ENCODE data around the gene ZNHIT1.

ZNHIT1 gene

DNA sequence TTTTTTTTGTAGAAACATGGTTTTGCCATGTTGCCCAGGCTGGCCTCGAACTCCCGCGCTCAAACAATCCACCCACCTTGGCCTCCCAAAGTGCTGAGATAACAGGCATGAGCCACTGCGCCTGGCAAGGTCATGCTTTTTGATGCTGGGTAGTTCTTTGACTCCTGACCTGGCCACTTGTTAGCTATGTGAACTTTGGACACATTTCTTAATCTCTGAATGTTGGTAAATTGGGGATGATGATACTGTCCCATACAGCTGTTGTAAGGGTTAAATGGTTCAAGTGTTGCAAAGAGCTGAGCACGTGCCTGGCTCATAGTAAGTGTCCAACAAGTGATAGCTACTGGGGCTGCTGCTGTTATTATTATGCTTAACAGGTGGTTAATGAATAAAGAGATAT, 2.3 kb downstream of the ZNHIT1 start:
- DNase-seq, result no peak

DNA sequence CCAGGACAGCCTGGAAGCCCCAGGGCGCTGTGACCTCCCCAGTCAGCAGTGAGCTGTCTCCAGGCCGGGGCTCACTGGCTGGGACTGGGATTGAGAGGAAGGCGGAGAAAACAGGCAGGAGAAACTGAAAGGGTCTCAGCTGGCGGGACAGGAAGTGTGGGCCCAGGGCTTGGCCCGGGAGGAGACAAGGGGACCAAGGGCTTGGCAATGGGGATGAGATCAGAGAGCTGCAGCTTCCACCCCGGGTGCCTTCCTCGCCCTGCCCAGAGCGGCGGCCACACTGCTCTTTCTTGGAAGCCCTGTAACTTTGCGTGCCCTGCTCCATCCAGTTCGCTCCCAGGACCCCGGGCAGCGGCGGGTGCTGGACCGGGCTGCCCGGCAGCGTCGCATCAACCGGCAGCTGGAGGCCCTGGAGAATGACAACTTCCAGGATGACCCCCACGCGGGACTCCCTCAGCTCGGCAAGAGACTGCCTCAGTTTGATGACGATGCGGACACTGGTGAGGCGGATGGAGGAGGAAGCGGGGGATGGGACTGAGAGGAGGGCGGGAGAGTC, 4.4 kb downstream of the ZNHIT1 start:
- DNase-seq, result no peak

DNA sequence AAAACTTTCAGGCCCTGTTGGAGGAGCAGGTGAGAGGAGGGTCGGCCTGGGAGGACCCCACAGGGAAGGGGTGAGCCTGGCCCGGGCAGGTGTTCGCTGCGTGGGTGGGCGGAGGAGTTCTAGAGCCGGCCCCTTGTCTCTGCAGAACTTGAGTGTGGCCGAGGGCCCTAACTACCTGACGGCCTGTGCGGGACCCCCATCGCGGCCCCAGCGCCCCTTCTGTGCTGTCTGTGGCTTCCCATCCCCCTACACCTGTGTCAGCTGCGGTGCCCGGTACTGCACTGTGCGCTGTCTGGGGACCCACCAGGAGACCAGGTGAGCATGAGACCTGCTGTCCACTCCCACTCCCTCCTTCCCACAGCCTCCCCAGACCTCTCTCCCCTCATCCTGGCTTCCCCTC, 5.6 kb downstream of the ZNHIT1 start:
- DNase-seq, result no peak

DNA sequence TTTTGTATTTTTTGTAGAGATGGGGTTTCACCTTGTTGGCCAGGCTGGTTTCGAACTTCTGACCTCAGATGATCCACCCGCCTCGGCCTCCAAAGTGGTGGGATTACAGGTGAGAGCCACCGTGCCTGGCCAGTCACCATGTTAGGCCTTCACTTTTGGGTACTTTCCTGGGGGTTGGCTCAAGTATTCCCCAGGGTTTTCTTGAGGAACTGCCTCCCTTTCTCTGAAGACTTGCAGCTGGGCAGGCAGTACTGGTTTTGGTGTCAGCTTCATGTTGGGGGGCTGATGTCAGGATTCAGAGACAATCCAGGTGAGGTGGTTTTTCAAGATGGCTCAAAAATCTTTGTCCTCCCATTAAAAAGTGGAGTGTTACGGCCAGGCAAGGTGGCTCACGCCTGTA, 7.7 kb downstream of the ZNHIT1 start:
- no peak for DNase-seq

DNA sequence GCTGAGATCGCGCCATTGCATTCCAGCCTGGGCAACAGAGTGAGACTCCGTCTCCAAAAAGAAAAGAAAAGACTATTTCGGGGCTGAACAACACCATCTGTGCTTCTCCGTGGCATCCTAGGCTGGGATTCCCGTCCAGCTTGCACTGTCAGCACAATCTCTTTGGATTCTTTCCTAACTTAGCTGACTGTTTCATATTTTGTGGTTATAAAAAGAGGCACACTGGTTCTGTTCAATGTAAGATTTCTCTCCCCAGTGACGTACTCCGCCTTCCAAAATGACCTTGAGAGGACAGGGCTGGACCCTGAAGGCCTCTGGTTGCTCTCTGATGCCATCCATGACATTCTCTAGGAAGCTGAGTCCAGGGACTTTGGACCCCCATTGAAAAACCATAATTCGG, 8.8 kb downstream of the ZNHIT1 start:
- no peak for DNase-seq

DNA sequence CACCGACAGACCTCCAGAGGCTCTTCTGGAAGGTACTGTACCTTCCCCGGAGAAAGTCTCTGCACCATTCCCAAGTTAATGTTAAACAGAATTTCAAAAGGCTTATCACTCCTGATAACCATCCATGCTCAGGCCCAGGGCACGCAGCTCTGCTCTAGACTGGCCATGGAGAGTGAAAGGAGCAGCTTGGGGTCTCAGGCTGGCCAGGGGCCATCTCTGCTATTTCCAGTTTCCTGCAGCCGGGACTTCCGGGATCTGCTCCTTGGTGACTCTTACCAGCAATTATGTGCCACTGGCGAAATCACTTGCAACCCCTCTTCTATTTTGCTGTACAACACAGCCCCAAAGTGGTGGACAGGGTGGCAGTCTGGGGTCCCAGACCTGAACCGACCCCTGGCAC, 13.7 kb downstream of the ZNHIT1 start:
- no peak for DNase-seq

DNA sequence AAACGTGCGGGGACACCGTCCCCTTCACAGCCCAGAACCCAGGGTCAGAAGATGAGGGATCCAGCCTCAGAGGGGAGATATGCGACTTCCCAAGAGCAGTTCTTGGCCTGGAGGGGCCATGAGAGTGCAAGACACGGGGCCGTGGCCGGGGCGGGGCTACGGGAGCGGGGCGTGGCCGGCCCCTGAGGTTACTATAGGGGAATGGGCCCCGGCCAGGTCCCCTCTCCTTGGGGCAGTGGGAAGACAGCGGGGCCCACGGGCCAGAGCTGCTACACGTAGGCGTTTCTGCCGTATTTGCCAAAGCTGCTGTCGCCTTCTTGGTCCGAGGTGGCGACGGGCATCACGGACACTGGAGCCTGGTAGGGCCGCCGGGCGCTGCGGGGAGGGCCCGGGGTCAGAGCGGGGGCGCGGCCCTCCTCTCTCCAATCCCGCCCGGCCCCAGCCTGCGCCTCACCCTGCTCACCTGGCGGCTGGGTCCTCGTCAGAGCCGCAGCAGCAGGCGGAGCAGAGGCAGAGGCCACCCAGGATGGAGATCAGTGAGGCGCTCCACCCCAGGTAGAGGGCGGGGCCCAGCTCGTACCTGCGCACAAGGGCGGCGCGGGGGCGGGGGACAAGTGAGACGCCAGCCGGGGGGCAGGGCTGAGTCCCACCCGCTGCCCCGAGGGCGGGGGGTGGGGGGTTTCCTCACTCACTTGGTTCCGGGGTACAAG, 14.3 kb downstream of the ZNHIT1 start:
- DNase-seq, result no peak

DNA sequence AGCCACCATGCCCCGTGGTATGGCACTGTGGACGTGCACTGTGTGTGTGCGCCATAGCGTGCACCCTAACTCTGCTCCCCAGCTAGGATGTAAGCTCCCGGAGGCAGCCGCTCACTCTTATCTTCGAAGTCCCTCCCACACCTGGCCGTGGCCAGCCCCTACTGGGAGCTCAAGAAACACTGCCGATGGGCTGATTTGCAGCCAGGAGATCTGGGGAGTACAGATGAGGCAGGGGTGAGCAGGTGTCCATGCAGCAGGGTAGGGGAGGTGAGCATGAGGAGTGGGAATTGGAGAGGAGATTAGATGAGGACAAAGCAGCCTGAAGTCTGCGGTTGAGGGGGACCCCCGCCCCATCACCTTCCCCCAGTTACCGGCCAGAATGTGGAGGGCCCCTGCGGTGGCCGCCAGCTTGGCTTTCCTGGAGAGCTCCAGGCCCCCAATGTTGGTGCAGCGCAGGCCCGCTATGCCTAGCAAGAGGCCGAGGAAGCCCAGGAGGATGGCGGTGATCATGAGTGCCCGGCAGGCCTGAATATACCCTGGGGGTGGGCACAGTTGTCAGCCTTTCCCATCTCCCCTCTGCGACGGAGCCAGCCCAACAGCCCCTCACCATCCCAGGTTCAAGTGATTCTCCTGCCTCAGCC, 16.1 kb downstream of the ZNHIT1 start:
- DNase-seq, result no peak

DNA sequence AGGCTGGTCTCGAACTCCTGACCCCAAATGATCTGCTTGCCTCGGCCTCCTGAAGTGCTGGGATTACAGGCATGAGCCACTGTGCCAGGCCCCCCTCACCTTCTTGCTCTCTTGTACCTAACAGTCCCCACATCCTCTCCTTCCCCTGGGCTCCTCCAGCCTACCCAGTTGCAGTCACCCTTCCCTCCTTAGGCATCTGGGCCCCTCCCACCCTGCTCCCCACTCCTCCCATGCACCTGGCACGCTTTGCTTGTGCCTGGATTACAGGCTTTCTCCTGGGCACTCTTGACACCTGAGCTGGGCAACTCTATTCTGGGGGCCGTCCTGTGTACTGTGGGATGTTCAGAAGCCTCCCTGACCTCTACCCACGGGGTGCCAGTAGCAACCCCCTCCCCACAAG, 16.7 kb downstream of the ZNHIT1 start:
- DNase-seq, result no peak

DNA sequence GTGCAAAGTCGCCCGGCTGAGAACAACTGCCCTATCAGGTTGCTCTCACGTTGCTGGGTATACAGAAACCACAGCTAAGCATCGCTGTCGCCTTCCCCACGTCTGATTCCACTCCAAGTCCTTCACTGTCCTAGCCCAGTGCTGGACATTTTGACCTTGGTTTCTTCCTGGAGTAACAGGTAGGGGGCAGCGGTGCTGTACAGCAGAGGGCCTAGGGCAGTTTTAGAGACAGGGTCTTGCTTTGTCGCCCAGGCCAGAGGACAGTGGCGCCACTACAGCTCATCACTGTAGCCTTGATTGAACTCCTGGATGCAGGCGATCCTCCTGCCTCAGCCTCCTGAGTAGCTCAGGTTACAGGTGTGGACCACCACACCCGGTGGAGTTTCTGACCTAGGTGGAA, 17.1 kb downstream of the ZNHIT1 start:
- DNase-seq, result no peak

DNA sequence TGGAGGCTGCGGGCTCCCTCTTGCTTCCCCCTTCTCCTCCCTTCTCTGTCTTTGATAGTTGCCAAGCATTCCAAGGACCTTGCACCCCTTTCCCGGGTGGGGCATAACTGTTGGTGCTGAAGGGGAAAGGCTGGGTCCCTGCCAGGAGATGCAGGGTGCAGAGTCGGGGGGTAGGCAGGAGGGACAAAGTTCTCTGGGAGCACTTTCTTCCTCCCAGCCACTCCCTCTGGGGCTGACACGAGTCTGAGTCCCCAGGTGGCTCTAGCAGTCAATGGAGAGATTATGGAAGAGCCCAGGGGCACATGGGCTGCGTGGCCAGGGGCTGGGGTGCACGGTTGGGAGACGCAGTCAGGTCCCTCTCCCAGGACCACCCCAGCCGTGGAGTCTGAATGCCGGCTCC, 17.6 kb downstream of the ZNHIT1 start:
- DNase-seq, result no peak

DNA sequence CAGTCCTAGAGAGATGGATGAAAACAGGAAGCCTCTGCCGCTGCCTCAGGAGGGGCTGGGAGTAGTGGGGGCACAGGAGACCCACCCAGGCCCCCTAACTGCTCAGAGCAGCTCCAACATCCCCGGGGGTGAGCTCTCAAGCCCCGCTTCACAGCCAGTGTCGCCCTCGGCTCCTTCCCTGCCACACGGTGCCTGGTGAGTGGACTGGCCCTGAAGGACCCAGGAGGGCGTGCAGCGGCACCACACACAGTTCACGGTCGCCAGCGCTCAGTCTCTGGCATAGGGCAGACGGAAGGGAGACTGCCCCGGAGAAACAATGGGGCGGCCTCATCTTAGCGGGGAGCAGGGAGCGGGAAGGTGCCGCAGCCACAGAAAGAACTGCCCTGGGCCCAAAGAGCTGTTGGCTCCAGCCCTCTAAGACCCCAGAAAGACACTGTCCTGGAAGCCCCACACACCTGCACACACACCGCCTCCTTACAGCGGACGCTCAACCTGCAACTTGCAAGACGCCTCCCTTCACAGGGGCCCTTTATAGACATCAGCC, 18.4 kb downstream of the ZNHIT1 start:
- DNase-seq, result no peak

DNA sequence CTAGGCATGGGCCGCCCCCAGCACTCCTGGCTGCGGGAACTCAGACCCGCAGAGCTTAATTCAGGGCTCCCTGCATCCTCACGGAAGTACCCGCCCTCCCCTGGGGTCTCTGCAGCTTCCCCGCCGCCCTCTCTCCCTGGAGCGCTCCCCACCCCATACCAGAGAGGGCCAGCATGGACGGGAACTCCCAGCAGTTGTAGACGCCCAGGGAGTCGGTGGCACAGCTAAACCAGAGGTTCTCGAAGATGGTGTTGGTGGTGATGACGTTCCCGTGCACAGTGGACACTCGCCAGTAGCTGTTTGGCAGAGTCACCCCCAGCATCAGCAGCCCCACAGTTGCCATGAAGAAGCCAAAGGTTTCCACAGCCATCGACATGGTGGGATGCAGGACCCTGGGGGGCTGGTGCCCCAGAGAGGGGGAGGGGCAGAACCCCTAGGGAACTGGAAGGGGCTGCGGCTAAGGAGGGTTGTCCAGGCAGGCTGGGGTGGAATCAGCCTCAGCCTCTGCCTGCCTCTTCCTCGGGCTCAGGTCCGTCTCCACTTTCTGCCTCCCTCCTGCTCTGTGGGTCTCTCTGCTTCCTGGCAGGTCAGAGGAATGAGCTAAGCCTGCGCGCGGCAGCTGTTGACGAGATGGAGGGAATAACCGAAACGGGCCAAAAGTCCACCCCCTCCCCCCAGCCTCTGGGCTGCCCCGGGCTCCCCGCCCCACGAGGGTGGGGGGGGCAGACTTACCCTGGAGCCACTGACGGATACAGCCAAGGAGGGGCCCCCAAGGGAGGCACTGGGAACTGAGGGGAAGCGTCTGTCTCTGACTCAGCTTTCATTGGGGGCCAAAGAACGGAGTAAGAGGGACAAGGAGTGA, 19.5 kb downstream of the ZNHIT1 start, which contains the start of gene CLDN15:
Gene CLDN15 (minus strand): TSS at position 597 of the 862 bp plus-strand sequence. CDS start 221 bp downstream, at position 376.
- DNase-seq, result no peak

DNA sequence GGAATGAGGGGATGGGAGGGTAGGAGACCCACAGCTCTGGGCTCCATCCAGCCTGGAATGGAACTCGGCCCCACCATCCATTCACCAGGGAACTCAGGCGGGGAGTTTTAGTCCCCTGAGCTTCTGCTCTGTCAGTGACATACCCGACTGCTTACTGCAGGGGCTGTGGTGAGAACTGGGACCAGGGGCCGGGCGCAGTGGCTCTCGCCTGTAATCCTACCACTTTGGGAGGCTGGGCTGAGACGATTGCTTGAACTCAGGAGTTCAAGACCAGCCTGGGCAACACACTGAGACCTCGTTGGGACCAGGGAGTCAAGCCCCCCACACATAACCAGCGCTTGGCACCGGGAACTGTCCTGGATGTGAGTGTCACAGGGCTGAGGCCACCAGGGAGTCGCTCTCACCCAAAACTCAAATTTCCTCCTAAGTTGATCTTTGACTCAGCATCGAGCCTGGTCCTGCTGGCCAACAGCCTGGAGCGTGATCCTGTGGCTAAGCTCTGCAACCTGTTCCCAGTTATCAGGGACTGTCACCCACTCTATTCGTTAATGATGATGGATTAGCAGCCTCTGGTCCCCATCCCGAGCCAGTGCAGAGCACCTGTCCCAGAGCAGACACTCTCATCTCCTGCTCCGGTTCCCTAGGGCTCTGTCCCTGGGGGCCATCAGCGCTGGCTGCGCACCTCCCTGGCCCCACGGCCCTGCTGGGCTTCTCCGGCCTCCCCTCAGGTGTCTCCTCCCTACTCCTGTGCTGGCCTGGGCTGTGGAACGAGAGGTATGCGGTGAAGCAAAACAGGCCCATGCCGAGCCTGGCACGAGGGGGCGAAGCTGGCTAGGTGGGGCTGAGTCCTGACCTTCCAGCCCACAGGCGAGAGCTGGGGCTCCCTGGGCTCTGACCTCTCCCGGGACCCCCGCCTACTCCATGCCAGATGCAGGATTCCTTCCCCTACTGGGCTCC, 20.5 kb downstream of the ZNHIT1 start:
- DNase-seq, result no peak

DNA sequence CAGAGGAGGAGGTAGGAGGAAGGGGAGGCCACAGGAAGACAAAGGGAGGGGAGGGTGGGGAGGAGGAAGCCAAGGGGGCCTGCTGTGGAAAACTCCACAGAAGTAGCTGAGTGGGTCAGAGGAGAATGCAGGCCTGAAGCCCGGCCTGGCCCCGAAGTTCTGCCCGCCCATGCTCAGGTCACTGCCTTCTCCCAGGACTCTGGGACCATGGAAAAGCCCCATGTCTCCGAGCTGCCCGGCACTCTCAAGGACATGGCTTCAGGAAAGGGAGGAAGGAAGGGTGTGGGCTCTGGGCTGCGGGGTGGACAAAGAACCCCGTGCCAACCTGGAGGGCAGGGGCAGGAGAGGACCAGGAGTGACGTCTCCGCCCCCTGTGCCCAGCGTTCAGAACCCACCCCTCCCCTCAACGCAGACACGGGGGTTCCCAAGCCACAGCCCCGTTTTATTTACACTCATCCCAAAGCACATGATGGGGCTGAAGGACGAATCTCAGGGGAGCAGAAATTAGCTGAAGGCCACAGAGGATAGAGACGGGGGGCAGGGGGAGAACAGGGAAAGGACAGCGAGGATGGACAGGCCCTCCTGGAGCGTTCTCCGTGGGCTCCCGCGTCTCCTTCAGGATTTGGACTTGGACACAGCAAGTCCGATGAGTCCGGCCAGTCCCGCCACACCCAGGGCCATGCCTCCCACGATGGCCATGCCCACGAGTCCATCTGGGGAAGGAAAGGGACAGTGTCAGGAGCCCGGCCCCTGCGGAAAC, 21.4 kb downstream of the ZNHIT1 start:
- DNase-seq, result no peak

DNA sequence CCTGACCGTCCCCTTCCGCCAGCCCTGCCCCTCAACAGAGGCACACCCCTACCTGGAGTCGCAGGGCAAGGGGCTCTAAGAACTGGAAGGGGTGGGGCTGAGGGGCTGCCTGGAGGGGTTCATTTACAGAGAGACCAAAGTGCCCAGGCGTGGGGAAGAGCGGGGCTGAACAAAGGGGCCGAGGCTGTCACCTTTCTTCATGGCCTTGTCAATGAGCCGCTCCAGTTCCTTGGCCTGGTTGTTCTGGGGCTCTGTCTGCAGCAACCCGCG, 21.9 kb downstream of the ZNHIT1 start:
- DNase-seq, result no peak

DNA sequence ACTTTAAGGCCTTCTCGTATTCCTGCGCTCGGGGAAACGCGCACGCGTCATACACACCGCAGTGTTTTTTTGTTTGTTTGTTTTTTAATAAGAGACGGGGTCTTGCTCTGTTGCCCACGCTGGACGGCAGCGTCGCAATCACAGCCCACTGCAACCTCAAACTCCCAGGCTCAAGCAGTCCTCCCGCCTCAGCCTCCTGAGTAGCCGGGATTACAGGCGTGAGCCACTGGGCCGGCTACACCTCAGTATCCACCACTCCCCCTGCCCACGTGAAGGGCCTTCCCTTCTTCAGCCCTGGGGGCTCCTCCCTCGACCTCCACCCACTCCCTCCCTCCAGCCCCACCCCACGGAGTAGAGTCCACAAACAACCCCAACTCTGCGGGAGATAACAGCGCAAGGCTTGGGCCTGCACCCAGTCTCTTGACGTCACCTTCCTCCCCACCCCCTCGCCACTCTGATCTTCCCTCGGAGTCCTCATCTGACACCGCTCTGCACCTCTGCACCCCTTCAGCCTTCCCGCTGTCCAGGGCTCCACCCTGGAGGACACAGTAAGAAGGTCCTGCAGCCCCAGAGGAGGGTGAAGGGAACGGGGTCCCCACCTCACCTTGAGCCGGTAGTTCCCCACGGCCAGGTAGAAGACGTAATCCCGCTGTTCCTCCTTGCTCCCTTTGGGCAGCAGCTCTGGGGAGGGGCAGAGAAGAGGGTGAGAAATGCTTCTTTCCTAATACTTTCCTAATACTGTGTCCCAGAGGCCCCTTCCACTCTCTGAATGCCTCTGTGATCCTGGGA, 22.5 kb downstream of the ZNHIT1 start:
- DNase-seq, result no peak

DNA sequence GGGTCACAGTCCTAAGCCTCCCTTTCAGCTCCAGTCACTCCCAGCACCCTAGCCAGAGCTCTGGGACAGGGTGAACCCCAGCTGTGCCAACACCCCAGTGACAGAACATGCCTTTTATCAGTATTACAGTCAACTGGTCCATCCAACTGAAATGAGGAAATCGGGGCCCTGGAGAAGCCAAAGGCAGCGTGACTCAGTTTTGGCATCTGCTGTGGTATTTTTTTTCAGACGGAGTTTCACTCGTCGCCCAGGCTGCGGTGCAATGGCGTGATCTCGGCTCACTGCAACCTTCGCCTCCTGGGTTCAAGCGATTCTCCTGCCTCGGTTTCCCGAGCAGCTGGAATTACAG, 23.0 kb downstream of the ZNHIT1 start:
- no peak for DNase-seq

DNA sequence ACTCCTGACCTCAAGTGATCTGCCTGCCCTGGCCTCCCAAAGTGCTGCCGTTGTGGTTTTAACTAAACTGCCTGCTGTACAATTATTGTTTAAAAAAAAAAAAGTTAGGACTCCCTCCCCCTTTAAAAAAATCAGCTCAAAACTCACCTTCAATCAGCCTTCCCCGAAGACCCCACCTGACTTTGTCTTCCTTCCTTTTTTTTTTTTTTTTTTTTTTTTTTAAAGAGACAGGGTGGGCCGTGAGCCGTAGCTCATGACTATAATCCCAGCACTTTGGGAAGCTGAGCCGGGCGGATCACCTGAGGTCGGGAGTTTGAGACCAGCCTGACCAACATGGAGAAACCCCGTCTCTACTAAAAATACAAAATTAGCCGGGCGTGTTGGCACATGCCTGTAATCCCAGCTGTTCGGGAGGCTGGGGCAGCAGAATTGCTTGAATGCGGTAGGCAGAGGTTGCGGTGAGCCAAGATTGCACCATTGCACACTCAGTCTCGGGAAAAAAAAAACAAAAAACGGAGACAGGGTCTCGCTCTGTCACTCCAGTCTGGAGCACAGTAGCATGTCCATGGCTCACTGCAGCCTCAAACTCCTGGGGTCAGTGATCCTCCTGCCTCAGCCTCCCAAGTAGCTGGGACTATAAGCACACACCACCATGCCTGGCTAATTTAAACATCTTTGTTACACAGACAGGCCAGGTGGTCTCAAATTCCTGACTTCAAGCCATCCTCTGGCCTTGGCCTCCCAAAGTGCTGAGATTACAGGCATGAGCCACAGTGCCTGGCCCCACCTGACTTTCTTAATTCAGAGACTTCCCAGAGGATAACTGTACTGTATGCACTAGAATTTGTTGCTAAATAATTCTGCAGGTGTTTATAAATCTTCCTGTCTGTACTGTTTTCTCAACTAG, 23.7 kb downstream of the ZNHIT1 start:
- no peak for DNase-seq
